ENCODE results near the gene MAFG.

Gene MAFG

GRCh38 chr17:81935709-81936084, 8.2 kb upstream of the MAFG start:
- H3K9me3 ChIP-seq, result no peaks in the 10 kb centered on the region
- H3K27me3 ChIP-seq, result peaks cover 100% of the 10 kb centered on the region
- no peak overlapping the region for H3K4me3 ChIP-seq (ENCODE audit: low read depth in 1 of 2, low read length in 1 of 2)
- H3K27ac ChIP-seq, result no peak overlapping the region
- peaks cover 21 to 23% of the 10 kb centered on the region in 2 experiments for H3K4me1 ChIP-seq (ENCODE audit: control insufficient read depth in 1 of 2, insufficient read depth in 1 of 2, low read depth in 1 of 2, low read length in 1 of 2)
- no peaks in the 10 kb centered on the region for H3K36me3 ChIP-seq
- TF ChIP-seq, protein P1, sequence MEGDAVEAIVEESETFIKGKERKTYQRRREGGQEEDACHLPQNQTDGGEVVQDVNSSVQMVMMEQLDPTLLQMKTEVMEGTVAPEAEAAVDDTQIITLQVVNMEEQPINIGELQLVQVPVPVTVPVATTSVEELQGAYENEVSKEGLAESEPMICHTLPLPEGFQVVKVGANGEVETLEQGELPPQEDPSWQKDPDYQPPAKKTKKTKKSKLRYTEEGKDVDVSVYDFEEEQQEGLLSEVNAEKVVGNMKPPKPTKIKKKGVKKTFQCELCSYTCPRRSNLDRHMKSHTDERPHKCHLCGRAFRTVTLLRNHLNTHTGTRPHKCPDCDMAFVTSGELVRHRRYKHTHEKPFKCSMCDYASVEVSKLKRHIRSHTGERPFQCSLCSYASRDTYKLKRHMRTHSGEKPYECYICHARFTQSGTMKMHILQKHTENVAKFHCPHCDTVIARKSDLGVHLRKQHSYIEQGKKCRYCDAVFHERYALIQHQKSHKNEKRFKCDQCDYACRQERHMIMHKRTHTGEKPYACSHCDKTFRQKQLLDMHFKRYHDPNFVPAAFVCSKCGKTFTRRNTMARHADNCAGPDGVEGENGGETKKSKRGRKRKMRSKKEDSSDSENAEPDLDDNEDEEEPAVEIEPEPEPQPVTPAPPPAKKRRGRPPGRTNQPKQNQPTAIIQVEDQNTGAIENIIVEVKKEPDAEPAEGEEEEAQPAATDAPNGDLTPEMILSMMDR (IDR thresholded peaks at IDR 0.05), result no peak

- Histone ChIP-seq H3K27me3 (peaks cover 100% of the 10 kb centered on the region), H3K4me1 (ENCODE audit: control insufficient read depth in 1 of 2, insufficient read depth in 1 of 2, low read depth in 1 of 2, low read length in 1 of 2) (peaks cover 21 to 23% of the 10 kb centered on the region in 2 experiments), H3K9me3 (no peaks in the 10 kb centered on the region), H3K27ac (no peak overlapping the region), H3K4me3 (ENCODE audit: low read depth in 1 of 2, low read length in 1 of 2) (no peak overlapping the region), H3K36me3 (no peaks in the 10 kb centered on the region)
- TF ChIP-seq, protein P1 (IDR thresholded peaks at IDR 0.05), result no peak
Measured at GRCh38 chr17:81934850-81935708, 7.5 kb upstream of the MAFG start.

- H3K27me3 ChIP-seq, result peaks cover 100% of the 10 kb centered on the region
Measured at GRCh38 chr17:81934098-81934757, 6.7 kb upstream of the MAFG start.

GRCh38 chr17:81933178-81933699, 5.7 kb upstream of the MAFG start:
- no peak overlapping the region for H3K4me3 ChIP-seq (ENCODE audit: low read depth in 1 of 2, low read length in 1 of 2)
- no peak overlapping the region for H3K27ac ChIP-seq
- H3K36me3 ChIP-seq, result no peaks in the 10 kb centered on the region
- H3K4me1 ChIP-seq (ENCODE audit: control insufficient read depth in 1 of 2, insufficient read depth in 1 of 2, low read depth in 1 of 2, low read length in 1 of 2), result peaks cover 28 to 32% of the 10 kb centered on the region in 2 experiments
- H3K27me3 ChIP-seq, result peaks cover 100% of the 10 kb centered on the region
- H3K9me3 ChIP-seq, result no peaks in the 10 kb centered on the region
- TF ChIP-seq, protein P1 (IDR thresholded peaks at IDR 0.05), result no peak

More at GRCh38 chr17:81934098-81934757, 6.7 kb upstream of the MAFG start:
- Histone ChIP-seq H3K27ac (no peak overlapping the region), H3K4me1 (ENCODE audit: control insufficient read depth in 1 of 2, insufficient read depth in 1 of 2, low read depth in 1 of 2, low read length in 1 of 2) (peaks cover 21 to 23% of the 10 kb centered on the region in 2 experiments), H3K36me3 (no peaks in the 10 kb centered on the region), H3K4me3 (ENCODE audit: low read depth in 1 of 2, low read length in 1 of 2) (no peak overlapping the region), H3K9me3 (no peaks in the 10 kb centered on the region)
- TF ChIP-seq, protein P1 (IDR thresholded peaks at IDR 0.05), result no peak

DNA sequence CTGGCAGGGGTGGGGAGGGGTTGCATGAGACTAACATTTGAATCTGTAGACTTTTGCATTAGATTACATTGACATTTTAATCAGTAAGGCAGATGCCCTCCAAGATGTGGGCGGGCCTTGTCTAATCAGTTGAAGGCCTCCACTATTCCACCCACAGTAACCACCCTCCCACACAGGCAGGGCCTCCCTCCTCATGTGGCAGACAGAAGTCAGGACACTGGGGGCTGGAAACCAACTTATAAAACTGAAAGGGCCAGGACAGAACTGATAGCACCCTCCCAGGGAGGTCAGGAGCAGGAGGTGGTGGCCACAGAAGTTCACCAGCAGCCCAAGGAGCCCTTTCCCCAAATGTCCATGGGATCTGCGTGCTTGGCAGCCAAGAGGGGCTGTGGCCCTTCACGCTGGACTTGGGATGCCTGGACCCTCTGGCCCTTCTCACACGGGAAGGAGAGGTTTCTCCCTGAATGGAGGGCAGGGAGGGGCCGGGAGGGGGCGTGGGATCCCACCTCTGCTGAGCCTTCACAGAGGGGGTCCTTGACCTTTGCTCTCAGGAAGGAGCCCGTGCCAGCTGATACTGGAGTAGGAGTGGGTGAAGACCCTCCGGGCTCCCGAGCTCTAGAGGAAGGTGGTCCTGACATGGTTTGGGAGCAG, 4.9 kb upstream of the MAFG start:
- peaks cover 30 to 36% of the 10 kb centered on the region in 2 experiments for H3K4me1 ChIP-seq (ENCODE audit: control insufficient read depth in 1 of 2, insufficient read depth in 1 of 2, low read depth in 1 of 2, low read length in 1 of 2)
- no peak overlapping the region for H3K4me3 ChIP-seq (ENCODE audit: low read depth in 1 of 2, low read length in 1 of 2)
- no peaks in the 10 kb centered on the region for H3K9me3 ChIP-seq
- TF ChIP-seq, protein P1 (IDR thresholded peaks at IDR 0.05), result no peak
- no peak overlapping the region for H3K27ac ChIP-seq
- H3K27me3 ChIP-seq, result peaks cover 97% of the 10 kb centered on the region
- H3K36me3 ChIP-seq, result no peaks in the 10 kb centered on the region

Data from neutrophil (primary cell).